ENCODE measurements around the gene ING4.

The ING4 gene

DNA sequence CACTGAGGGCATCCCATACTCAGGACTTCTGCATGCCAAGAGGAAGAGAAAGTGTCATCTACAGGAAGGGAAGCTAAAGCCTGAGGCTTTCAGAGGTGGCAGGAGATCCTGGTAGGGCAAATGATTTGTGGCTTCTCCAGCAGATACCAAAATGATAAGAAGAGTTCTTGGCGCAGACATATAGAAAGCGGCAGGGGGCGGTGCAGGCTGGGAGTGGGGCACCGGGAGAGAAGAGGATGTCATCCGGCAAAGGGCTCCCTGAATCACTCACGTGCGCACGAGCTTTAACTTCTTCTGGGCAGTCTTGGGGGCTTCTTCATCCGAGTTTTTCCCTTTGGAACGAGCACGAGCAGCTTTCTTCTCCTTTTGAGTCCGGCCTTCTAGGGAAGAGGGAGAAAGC, 10.5 kb downstream of the ING4 start:
- H3K36me3 ChIP-seq (ENCODE audit: insufficient read depth), result no peaks in the 10 kb centered on the region
- no peak overlapping the region for H3K9ac ChIP-seq
- H3K79me2 ChIP-seq (ENCODE audit: insufficient read depth, low read depth), result no peaks in the 10 kb centered on the region

DNA sequence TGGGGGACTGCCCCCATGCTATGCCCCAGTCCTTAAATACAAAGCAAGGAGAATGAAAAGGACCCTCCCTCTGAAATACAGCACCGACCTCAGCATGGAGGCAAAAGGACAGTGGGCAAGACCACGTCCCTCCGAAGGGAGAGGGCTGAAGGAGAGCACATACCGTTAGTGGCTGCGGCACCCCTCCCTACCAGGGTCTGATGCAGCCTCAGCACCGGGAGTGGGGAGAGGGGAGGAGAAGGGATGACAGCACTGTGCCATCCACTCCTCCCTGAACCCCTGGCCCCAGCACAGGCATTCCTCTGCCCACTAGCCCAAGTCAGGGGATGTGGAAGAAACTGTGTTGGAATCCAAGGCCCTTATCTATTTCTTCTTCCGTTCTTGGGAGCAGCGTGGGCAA, 12.1 kb downstream of the ING4 start:
- H2AFZ ChIP-seq (ENCODE audit: low read depth), result no peak overlapping the region
- H3K9ac ChIP-seq, result no peak overlapping the region
- no peak overlapping the region for H3K27ac ChIP-seq
- no peaks in the 10 kb centered on the region for H4K20me1 ChIP-seq (ENCODE audit: insufficient read depth)
- no peaks in the 10 kb centered on the region for H3K4me1 ChIP-seq (ENCODE audit: low read depth, poor library complexity, severe bottlenecking)
- TF ChIP-seq, protein P1, sequence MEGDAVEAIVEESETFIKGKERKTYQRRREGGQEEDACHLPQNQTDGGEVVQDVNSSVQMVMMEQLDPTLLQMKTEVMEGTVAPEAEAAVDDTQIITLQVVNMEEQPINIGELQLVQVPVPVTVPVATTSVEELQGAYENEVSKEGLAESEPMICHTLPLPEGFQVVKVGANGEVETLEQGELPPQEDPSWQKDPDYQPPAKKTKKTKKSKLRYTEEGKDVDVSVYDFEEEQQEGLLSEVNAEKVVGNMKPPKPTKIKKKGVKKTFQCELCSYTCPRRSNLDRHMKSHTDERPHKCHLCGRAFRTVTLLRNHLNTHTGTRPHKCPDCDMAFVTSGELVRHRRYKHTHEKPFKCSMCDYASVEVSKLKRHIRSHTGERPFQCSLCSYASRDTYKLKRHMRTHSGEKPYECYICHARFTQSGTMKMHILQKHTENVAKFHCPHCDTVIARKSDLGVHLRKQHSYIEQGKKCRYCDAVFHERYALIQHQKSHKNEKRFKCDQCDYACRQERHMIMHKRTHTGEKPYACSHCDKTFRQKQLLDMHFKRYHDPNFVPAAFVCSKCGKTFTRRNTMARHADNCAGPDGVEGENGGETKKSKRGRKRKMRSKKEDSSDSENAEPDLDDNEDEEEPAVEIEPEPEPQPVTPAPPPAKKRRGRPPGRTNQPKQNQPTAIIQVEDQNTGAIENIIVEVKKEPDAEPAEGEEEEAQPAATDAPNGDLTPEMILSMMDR (conservative IDR thresholded peaks at IDR 0.05; ENCODE audit: low read depth, low read length), result no peak
- H3K36me3 ChIP-seq (ENCODE audit: insufficient read depth), result no peaks in the 10 kb centered on the region
- no peaks in the 10 kb centered on the region for H3K27me3 ChIP-seq (ENCODE audit: insufficient read depth, low read depth)
- no peak overlapping the region for H3K4me3 ChIP-seq (IDR thresholded peaks at IDR 0.05; ENCODE audit: insufficient read depth, low read depth, low read length)
- H3K4me2 ChIP-seq, result no peak overlapping the region
- H3K79me2 ChIP-seq (ENCODE audit: insufficient read depth, low read depth), result no peaks in the 10 kb centered on the region

More for the DNA sequence above, 10.5 kb downstream of the ING4 start:
- TF ChIP-seq, protein P1 (conservative IDR thresholded peaks at IDR 0.05; ENCODE audit: low read depth, low read length), result no peak
- H3K4me1 ChIP-seq (ENCODE audit: low read depth, poor library complexity, severe bottlenecking), result no peaks in the 10 kb centered on the region
- H3K4me2 ChIP-seq, result no peak overlapping the region
- H3K27me3 ChIP-seq (ENCODE audit: insufficient read depth, low read depth), result no peaks in the 10 kb centered on the region
- no peaks in the 10 kb centered on the region for H4K20me1 ChIP-seq (ENCODE audit: insufficient read depth)
- H3K4me3 ChIP-seq (IDR thresholded peaks at IDR 0.05; ENCODE audit: insufficient read depth, low read depth, low read length), result no peak overlapping the region
- no peak overlapping the region for H2AFZ ChIP-seq (ENCODE audit: low read depth)
- no peak overlapping the region for H3K27ac ChIP-seq

DNA sequence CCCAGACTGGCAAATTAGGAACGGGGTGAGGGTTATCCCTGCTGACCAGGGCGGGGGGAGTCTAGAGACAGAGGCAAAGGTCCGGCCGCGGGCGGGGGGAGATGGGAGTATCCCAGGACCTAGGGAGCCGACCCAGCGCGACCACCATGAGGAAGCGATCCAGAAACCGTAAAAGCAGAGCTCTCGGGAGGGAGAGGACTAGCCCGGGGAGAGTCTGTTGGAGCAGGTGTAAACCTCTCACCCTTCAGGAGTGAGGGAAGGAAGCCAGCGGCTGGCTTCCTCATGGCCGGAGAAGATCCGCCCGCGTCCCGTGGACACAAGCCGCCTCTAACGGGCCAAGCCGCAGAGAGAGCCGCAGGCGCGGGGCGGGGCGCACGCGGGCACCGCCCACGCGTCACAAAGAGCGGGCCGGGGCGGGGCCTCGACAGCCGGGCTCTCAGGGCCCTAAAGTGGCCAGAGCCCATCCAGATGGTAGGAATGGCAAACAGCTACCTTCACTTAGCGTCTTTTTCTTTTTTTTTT, 15.8 kb downstream of the ING4 start, which contains the start of gene ACRBP:
ACRBP (minus strand) TSS at position 350 of the 522 bp plus-strand sequence; CDS start at position 284, 66 bp downstream.
- no peaks in the 10 kb centered on the region for H3K4me1 ChIP-seq (ENCODE audit: low read depth, poor library complexity, severe bottlenecking)
- no peak within 1 kb of the TSS for H3K4me2 ChIP-seq
- no peak within 1 kb of the TSS for H3K27ac ChIP-seq
- no peak within 1 kb of the TSS for H2AFZ ChIP-seq (ENCODE audit: low read depth)
- H3K79me2 ChIP-seq (ENCODE audit: insufficient read depth, low read depth), result no peaks in the 10 kb centered on the region
- no peaks in the 10 kb centered on the region for H3K36me3 ChIP-seq (ENCODE audit: insufficient read depth)
- TF ChIP-seq, protein P1 (conservative IDR thresholded peaks at IDR 0.05; ENCODE audit: low read depth, low read length), result no peak
- no peak within 1 kb of the TSS for H3K4me3 ChIP-seq (IDR thresholded peaks at IDR 0.05; ENCODE audit: insufficient read depth, low read depth, low read length)
- no peak within 1 kb of the TSS for H3K9ac ChIP-seq
- H4K20me1 ChIP-seq (ENCODE audit: insufficient read depth), result no peaks in the 10 kb centered on the region
- H3K27me3 ChIP-seq (ENCODE audit: insufficient read depth, low read depth), result peaks cover 5% of the 10 kb centered on the region; the same call in 1 of the 2 replicates

DNA sequence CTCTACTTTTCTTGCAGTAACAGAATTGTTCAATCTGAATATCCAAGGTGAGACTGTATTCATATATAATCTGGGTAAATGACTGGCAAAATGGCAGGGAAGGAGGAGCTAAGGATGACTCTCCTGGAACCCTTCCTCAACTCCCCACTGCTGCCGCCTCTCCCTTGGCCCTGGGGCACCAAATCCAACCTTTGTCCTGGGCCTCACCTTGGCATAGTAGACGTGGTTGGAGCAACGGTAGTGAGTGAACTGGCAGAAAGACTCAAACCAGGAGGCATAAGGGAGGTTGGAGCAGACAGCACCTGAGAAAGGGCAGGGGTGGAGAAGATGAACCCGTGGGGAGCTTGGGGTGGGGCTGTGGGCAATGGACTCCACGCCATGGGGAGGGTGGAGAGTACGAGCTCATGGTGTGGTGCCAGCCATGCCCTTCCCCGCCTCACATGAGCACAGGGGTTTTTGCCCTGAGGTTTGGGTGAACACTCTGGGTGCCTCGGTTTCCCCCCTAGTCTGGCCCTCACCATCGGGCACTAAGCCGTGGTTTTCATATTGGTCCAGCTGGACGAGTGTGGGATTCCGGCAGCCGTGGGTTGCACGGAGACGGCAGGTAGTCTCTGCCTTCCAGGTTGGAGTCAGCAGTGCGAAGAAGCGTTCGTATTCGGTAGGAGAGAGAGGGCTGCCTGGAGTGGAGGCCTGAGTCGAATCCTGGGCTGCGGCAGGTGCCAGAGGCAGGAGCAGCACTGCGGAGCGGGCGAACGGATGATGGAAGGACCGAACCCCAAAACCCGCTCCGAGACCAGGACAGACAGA, 16.4 kb downstream of the ING4 start:
- Histone ChIP-seq H4K20me1 (ENCODE audit: insufficient read depth) (no peaks in the 10 kb centered on the region), H3K27me3 (ENCODE audit: insufficient read depth, low read depth) (peaks cover 5% of the 10 kb centered on the region; the same call in 1 of the 2 replicates), H3K4me2 (no peak overlapping the region), H3K9ac (no peak overlapping the region), H3K27ac (no peak overlapping the region), H3K4me3 (IDR thresholded peaks at IDR 0.05; ENCODE audit: insufficient read depth, low read depth, low read length) (no peak overlapping the region), H2AFZ (ENCODE audit: low read depth) (no peak overlapping the region), H3K79me2 (ENCODE audit: insufficient read depth, low read depth) (no peaks in the 10 kb centered on the region), H3K4me1 (ENCODE audit: low read depth, poor library complexity, severe bottlenecking) (no peaks in the 10 kb centered on the region), H3K36me3 (ENCODE audit: insufficient read depth) (no peaks in the 10 kb centered on the region)
- TF ChIP-seq, protein P1 (conservative IDR thresholded peaks at IDR 0.05; ENCODE audit: low read depth, low read length), result no peak
